HG03575 (cell line): ENCODE measurements around the gene MTOR.

ENCODE experiments used
- ATAC-seq: cut with Tn5 transposase; IDR thresholded peaks from one replicate; pipeline ENCODE4 v1.9.1; 2021; ENCODE audit not compliant: unreplicated experiment, insufficient number of reproducible peaks, low FRiP score; ENCODE audit errors: extremely low read depth

Gene MTOR

DNA sequence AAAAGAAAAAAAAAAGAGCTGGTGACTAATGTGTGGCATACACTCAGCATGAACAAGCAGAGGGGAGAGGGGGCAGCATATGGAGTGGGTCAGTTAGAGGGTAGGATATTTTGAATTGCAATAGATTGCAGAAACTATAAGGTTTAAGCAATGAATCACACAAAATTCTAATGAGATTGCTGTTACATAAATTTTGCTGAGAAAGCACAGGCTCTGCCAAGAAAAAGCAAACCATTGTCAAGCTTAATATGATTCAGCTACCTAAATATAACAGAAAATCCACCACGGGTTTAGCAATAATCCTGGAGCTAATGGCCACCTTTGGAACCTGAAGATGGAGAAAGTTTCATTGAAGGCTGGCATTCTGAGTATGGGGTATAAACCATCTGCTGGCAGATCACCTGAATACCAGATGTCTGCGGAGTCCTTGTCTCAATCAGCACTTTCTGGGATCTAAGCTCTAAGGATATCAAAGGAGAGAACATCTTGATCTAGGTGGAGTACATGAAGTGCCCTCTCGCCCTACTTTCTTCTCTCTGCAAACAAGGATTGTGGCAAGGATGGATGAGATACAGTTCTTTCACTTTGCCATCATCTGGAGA lies 103.5 kb downstream of the MTOR start:
- ATAC-seq = no peak

DNA sequence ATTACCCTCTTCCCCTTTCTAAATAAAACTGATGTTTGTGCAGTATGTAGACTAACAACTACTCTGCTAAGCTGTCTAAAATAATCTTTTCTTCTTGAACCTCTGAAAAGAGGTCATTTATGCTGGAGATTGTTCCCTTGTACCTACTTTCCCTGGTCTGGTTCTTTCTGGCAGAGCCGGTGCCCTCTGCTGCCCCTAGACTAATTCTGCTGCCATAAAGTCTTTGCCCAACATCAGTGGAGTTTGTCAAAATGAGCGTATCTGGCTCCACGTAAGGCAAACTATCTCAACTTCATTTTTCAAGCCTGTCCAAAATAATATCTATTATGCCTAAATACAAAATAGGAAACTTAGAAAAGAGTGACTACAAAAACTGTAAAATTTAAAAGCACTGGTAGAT lies 104.1 kb downstream of the MTOR start:
- ATAC-seq = no peak

DNA sequence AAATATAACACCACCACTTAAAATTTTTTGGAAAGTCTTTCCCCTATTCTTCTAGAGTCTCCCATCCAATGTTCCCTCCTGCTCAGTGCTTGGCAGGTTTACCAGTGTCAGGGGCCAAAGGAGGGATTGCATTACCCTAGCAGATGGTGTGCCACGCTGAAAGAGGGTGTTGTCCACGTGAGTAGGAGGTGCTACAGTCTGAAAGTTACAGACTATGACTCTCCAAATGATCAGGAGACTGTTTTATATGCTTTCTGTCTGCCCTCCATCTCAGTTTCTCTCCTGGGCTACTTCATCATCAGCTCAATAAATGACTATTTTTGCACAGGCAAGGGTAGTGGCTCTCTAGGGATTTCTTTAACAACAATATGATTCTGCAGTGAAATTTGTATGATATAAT lies 104.5 kb downstream of the MTOR start:
- ATAC-seq = no peak

DNA sequence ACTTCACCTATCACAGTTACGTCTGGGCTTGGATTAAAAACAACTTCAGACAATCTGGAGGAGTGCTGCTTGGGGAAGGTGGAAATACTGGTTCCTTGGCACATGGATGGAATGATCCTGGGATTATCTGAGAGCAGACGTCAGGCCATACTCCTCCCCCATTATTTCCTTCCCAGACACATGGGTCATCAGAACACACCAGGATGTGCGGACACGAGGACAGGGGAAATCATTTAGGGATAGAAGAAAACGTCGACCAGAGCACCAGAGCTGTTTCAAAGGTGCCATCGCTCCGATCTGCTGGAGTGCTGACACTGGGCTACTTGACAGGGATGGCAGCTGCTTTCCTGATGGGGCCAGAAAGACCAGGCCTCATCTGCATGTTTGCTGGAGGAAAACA lies 105.0 kb downstream of the MTOR start:
- no peak for ATAC-seq

DNA sequence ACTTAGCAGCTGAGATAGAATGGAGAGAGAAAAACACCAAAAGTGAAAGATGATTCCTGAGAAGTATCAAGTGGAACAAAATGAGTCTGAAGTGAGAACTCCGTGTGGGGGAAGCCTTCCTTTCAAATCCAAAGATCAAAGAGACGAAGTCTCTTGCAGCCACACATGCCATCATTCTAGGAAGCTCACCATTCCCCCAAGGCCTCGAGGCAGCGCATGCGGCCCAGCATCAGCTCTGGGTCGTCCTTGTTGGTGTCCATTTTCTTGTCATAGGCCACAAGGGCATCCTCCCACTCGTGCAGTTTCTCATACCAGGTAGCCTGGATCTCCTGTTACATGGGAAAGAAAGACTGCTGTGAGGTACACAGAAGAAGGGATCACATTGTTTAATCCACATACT lies 105.4 kb downstream of the MTOR start:
- ATAC-seq = no peak

DNA sequence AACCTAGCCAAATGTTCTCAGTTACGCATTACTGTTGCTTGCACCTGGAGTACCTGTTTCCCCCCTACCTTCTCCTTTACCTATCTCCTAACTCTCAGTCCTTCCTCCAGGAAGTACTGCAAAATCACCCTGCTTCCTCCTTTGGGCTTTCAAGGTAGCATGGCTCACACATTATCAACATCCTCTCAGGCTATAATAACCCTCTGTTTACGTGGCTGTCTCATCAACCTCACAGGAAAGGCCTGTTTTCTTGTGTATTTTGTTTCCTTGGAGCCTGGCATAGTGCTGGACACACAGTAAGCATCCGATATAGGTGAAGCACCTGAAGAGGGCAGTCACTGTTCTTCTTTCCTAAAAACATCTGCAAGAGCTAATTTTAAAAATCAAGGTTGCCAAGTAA lies 105.9 kb downstream of the MTOR start:
- ATAC-seq = no peak

DNA sequence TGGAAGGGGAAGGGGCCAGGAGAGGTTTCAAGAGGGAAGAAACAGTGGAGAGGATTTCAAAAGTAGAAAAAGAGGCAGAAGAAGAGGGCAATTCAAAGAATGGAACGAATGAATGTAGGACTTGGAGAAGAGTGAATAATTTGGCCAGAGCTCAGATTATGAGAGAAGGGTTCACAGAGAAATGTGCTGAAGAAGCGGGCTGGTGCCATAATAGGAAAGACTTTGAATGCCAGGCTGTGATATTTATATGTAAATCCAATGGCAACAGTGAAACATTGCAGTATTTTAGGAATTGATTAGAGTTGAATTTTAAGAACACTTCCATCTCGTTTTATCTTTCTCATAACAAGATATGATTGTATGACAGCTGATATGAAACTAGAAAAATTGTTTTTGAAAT lies 109.2 kb downstream of the MTOR start:
- no peak for ATAC-seq

DNA sequence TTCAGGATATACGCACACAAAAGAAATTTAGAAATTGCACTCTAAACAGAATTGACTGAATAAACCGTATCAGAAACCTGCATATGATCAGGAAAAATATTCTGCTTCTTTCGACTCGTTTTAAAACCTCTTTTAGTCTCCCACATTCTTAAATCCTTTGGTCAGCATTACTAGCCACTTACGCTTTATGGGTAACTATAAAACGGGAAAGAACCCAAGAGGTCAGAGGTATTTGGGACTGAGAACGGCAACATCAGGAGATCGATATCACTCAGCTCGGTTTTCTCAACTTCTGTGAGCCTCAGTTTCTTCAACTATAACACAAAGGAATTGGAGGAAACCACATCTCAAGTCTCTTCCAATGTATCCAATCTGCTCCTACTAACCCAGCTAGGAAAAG lies 109.6 kb downstream of the MTOR start:
- no peak for ATAC-seq

DNA sequence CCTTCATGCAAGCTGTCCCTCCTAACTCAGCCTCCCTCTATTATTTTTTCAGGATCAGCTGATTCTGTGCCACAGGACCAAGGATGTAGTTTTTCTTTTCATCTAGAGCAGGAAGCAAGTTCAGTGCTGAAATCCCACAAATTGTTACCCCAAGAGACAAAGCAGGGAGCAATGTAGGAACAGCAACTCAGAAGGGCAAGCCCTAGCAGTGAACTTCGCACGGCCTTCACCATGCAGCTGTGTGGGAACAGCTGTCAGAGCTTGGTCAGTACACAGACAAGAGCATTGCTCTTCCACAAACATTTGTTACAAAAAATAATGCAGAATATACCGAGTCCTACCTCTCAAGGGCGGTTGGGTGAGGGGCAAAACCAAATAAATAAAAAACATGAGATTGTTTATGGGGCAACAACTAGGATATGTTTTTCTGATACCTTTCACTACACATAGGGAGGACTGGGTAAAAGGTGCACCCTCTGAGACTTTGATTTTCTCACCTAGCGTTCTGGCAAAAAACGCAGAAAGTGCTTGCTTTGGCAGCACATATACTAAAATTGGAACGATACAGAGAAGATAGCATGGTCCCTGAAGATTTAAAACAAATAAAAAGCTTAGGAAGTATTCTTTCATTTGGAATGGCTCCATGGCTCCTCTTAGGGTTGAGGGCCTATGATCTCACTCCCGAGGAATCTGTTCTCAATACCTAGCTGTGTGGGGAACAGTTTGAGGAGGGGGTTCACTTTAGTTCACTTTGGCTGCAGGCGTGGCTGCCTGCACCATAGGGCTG lies 110.3 kb downstream of the MTOR start:
- no peak for ATAC-seq

DNA sequence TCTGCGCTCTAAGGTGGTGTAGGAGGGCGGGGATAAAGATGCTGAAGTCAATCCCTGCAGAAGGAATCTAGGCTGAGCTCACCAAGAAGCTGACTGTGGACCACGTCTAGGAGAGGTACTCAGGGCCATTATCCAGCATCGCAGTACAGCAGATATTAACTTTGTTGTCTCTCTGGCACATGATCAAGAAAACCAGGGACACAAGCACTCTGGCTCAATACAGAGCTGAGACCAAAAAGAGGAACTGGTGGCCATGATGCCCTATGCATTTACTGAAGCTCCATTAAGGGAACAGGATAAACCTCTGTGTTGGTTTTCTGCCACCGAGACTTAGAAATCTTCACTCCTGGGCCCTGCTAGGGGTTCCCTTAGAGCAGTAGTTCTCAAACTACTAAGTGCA lies 111.2 kb downstream of the MTOR start:
- ATAC-seq = no peak

DNA sequence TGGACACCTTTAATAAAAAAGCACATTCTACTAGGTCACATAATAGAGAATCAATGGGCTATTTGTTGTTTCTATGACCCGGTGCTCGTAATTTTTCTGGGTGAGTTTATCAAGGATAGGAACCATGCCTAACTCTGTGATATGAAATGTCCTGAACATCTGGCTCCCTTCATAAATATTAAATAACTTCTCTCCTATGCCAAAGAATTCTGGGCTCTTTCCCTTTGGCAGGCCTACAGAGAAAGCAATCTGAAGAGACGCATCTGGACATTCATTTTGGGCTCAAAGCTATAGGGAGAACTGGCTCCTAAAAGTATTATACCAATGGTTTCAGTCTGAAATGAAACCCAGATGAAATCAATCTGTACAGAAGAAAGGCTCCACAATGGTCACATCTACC lies 112.0 kb downstream of the MTOR start:
- no peak for ATAC-seq

DNA sequence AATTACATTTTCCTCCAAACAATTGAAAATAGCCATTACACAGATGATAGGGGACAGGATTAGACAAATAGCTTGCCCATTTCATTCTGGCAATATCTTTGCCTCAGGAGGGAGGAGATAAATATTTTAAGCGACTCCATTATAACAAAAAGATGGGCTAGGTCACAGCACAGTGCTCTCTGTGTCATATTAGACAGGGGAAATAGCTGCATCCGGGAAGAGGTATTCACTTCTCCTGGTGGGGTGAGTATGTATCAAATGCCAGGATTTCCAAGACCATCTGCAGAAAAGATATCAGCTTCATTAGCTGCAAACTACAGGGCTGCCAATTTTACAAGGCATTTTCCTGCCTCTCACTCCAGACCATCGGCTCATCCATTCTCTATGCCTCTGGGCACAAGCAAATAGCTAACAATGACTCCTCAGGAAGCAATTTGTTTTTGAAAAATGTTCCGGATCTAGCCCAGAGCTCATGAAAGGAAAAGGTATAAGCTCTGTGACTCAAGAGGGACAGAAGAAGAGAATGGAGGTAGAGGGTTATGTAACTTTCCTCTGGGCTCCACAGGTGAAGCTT lies 115.1 kb downstream of the MTOR start:
- no peak for ATAC-seq

DNA sequence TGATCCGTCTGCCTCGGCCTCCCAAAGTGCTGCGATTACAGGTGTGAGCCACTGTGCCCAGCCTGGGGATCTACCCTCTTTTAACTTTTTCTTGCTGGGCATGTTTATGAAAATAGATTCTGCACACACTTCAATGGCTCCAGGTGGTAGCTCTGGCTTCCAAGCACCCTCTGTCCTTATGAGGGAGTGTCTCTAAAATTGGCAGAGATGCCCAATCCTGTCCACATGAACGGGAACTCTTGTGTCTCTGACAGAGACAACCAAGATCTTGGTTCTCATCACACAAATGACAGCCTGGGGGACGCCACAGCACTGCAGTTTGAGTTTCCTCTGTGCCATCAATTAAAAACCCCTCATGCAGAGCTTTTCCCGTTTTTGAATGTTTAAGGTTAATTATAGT lies 116.6 kb downstream of the MTOR start:
- no peak for ATAC-seq

DNA sequence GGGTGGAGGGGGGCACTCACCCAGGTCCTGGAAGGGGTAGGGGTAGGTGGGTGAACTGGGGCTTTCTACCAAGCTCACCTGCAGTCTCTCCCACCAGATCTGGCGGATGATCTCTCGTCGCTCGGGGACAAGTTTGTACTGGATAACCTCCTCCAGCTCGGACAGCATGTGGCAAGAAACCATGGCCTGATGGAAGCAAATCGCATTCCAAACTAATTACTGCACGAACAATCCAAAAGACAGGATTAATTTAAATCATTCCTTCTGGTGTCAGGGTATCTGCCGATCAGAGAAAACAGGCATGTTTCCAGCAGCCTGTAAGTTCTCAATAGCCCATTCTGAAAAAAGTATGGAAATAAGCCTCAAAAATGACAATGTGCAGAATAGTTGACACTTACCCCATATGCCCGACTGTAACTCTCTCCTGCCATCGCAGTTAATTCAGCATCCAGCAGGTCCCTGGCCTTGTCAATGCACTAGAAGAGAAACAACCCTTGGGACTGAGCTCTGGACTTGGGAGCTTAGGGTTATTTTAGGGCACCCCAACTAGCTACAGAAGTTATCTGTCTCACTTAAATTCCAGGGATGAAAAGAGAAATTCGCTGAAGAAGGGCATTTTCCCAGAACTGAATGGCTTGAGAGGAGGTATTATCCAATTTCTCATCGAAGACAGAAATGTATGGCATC lies 117.6 kb downstream of the MTOR start:
- ATAC-seq = no peak

DNA sequence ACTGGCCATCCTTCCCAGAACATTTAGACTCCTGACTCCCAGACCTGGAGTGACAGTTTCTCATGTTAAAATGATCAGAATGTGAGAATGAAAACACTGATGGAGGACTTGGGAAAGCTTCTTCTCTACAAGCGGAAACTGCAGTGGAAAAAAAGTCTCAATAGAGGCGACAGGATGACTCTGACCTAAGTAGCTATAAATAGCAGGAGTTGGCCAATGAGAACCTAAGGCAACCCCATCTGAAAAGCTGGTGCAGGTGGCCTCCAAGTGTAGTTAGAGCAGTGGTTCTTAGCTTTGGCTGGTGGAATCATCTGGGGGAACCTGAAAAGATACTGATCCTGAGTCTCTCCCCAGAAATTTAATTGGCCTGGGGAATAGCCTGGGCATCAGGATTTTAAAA lies 118.4 kb downstream of the MTOR start:
- ATAC-seq = no peak

DNA sequence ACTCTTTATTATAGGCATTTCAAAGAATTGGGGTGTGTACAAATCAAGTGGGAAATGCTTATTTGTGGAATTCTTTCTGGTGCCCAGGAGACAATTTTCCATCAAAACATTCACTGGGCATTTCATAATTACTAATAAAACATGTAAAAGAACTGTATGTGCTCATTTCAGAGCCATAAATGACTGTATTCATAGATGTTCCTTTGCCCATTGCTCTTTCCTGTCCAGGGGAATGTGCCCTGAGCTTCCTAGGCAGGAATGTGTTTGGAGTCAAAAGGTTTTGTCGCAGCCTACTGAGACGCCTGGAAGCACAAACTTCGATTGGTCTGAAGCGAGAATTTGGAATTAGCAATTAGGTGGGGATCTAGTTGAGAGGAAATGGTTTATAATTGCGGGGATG lies 119.0 kb downstream of the MTOR start:
- no peak for ATAC-seq

DNA sequence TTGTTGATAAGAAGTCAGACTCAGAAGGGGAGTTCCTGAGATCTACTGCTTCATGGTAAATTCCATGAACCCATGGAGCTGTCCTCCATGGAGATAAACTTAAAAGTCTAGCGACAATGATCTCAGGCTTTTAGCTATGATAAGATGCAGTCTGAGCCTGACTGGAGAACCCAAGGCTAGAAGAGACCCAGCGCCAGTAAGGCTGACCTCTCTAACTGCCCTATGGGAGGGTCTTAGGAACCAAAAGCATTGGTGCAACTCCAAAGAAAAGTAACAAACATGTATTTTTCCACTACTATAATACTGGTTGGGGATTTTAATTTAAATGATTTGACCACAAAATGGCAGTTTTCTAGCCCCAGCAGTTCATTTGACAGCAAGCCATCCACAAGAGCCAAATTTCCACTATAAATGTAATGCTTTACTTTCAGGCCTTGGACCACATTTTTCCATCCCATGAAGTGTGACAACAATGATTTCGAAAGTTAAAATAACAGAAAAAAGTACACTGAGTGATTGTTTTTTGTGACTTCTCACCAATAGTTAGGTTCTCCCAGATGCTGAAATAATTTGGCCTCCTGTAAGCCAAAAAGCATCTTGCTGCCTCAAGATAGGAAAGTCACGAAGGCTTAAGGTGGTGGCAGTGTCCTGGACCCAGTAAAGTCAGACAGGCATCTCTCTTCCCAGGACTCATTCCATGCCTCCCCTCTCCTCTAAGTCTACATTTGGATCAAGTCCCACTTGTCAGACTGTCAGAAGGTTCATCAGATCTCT lies 119.5 kb downstream of the MTOR start:
- ATAC-seq = no peak

DNA sequence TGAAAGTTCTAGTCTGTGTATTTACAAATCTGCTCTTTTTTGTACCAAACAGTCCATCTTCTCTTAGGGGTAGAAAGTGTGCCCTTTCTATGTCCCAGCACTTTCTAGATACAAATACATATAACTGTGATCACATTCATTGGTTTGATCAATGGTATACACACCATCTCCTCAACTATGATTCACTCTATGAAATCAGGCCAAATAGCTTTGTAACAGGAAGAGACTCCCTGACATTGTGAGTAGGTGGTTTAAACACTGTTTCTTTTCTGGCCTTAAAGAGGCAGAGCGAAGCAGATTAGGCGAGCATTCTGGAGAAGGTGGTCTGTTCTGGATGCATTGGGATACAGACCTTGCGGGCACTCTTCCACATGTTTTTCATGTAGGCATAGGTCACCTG lies 123.4 kb downstream of the MTOR start:
- no peak for ATAC-seq

DNA sequence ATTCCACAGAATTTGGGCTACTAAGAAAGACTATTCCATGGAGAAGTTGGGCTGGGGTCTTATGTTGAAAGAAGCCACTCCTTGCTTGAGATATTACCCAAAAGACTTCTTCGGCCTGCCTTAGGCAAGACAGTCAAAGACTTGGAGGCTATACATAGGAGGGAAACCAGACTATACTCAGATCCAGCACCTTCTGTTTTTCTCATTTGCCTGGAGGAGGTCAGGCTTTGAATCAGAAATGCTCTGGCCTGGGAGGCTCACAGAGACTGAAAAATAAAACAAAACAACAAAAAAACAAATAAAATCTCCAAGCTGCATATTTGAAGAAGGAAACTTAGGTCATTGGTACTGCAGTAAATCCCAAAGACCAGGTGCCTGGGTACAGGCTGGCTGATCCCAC lies 124.3 kb downstream of the MTOR start:
- ATAC-seq = no peak
